ENCODE data around the gene ATP13A3.

Gene ATP13A3

DNA sequence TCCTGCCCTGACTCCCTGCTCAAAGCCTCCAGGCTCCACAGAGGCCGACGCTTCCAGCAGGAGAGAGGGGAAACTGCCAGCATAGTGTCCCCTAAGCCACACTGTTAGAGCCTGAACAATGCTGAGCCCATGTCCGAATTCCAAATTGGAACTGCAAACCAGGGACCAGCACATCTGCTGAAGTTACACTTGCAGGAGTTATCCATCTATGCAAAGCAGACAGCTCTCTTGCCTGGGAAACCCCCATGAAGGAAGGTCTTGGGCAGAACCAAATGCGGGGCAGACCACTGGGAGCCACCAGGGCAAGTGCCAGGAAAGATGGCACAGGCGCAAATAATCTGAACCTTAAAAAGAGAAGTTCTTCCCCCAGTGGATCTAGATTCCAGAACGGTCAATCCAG, 117.9 kb downstream of the ATP13A3 start:
- no peak for DNase-seq

DNA sequence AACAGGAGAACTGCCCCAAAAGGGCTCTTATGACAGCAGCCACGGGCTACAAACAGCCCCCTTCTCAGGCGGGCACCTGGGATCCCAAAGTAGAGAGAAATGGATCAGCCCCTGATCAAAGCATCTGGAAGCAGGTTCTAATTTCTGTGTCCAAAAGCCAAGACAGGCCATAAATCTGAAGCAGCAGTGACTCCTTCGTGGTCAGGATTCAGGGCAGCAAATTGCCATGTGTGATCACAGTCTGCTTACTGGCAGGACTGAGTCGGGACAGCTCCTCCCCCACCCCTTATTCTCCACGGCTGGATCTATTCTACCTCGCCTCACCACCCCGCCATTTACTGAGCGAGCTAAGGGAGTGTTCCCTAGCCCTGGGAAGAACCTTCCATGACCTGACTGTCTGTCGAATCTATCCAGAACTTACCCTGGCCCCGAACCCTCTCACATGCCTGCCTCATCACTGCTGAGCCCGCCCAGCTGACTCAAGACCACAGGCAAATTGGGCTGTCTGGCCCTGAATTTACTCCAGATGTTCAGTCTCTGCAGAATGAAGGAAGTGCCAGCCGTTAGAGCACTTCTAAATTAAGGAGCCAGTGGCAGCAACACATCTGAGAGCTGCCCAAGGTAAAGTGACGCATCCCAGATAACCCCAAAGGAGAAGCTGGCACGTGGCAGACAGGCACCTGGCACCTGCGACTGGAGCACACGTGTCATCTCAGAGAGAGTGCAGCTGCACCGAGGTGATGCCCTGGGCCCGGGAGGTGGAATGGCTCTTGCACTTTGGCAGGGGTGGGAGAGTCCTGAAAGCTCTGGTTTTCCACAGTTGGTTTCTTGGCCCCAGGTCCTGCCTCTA, 118.6 kb downstream of the ATP13A3 start:
- DNase-seq = peak; percentile 82

DNA sequence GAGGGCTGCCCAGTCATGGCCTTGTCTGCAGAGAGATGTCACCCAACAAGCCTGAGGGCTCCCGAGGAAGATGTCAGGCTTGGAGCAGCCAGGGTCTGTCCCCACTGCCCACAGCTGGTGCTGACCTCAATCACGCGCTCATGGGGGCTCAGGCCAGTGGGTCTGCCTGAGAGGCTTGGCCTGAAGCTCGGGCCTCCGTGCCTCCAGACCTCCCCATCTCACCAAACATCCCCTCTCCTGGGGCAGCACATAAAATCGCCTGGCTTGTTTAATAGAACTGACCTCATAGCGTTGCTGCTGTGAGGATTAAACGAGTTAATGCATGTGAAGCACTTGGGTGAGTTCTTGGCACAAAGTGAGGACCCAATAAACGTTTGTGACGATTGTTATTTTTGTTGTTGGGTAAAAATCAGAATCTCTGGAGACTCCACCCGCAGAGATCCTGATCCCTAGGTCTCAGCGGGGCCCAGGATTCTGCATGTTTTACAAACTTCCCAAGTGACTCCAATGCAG, 120.8 kb downstream of the ATP13A3 start:
- DNase-seq = no peak

DNA sequence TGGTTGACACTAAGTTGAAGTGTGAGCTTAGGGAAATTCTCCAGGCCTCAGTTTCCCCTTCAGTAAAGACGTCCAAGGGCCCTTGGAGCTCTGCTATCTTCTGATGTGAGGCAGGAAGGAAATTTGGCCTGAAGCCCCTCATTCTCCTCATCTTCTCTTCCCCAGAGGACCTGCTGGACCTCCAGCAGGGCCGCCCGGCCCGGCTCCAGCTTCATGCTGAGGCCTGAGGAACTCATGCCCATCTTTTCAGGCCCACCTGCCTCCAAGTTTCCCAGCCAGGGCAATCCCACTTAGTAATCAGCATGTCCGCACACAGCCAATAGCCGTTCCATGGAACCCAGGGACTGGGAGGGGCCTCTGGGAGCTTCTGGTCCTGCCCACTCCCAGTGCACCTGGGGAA, 121.3 kb downstream of the ATP13A3 start:
- DNase-seq = no peak

DNA sequence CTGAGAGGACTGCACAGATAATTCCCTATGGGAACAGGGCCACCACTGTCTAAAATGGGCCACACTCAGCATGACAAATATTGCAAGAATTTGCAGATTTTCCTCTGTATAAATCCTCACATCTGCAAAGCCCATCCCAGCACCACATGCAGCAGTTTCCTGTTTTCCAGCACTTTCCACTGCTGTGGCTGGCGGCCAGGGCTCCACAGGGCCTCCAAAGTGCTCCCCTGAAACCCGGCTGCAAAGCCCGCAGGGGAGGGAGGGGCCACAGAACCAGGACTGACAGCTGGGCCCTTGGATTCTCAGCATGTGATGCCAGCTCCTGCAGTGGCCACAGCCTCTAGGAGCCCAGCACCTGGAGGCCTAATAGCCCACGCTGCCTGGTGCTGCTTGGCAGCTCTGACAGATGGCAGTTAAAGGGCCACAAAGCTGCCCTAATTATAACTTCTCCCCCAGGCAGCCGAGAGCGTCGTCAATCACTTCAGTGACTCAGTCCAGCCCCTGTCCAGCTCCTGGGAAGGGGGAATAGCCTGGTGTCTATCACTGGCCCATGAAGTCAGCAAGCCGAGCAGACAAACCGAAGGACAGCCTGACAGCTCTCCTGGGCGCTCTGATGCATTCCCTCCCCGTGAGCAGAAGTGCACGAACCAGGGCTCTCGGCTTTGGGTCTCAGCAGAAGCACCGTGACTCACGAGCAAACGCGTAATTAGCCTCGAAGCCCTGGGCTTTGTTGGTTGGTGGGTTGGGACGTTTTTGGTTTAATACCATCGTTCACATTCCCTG, 122.0 kb downstream of the ATP13A3 start:
- peak; percentile 98 for DNase-seq

DNA sequence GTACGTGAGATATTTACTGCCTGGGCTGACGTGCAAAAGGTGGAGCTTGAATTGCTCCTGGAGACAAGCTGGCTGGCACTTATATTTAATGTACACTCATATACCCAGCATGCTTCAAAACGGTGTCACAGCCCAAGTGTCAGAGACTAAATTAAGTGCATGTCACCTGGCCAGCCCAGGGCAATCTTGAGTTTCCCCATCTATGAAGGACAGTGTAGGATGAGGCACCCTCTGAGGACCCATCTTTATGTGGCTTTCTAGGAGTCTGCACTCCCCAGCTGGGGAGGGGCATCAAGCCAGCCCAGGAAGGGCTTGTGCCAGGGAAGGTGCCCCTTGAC, 122.5 kb downstream of the ATP13A3 start:
- no peak for DNase-seq

DNA sequence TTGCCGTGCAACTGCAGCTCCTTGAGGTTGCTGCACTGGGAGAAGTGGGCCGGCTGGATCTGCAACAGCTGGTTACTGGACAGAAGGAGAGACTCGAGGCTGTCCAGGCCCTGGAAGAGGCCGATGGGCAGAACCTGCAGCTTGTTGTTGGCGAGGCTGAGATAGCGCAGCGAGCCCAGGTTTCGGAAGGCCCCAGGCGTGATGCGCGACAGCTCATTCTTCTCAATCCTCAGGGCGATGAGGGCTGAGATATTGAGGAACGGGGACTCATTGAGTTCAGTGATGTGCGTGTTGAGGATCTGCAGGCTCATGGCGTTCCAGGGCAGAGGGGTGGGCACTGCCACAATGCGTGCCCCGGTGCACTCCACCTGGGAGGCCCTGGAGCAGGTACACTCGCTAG, 126.2 kb downstream of the ATP13A3 start:
- no peak for DNase-seq

DNA sequence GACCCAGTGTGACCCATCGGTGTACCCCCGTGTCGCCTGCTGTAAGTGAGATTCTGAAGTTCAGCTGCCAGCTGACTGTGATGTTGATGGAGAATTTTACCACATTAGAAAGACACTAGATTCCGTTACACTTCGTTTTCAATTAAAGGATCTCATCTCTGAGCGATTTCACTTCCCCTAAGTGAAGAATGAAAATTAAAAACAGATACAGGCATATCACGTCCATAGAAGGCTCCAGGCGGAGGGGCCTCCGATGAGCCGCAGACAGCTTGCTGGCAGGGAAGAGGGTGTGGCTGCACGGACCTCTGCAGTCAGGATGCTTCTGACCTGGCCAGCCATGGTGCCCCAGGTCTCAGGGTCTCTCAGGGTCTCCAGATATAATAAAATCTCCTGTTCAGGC, 129.1 kb downstream of the ATP13A3 start:
- DNase-seq = peak; percentile 56

DNA sequence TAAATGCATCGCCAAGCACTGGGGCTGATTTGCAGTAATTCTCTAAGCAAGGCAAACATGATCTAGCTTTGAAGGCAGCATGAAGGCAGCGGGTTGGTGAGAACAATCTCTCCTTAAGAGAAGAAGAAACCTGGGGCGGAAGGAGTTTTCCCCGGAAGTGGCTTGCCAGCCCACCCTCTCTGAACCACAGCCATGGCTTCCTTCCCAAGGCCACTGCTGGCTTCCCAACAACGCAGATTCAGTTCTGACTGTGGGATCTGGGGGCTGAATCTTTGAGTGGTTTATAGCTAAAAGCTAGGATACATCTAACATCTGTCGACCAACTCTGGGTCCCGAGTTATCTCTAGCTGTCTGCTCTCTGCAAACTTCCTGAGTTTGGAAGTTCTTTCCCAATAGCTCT, 131.4 kb downstream of the ATP13A3 start:
- no peak for DNase-seq

DNA sequence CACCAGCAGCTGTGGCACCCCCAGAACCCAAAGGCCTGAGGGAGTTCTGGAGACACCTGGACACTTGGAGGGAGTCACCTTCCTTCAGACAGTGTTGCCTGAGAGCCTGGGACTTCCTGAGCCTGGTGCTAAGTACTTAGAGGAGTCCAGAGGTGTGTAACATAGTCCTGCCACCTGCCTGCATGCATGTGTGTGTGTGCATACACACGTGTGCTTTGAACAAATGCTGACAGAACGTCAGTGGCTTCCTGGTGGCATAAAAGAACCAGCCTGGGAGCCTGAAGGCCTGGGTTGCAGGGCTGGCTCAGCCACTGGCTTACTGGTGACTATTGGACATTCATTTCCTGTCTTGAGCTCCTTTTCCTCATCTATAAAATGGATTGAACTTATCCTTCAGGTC, 132.5 kb downstream of the ATP13A3 start:
- DNase-seq = no peak

All from fibroblast of upper back skin (primary cell).